NCI-H524 treated with DMSO at 0.1 percent for 48 hours (cell line): ENCODE data around the gene RAPGEF2.
A peak's percentile ranks its signal among the peaks of the same experiment; 100 is the strongest.
"Not testable (repeated sequence)": the region's sequence is repeated elsewhere in the genome, so short reads cannot be mapped to it uniquely, and the experiment has no call there.

Experiments used
- DNase-seq: peaks from one replicate; lab custom pipeline; 2025; lab: John Stamatoyannopoulos, UW

The RAPGEF2 gene

DNA sequence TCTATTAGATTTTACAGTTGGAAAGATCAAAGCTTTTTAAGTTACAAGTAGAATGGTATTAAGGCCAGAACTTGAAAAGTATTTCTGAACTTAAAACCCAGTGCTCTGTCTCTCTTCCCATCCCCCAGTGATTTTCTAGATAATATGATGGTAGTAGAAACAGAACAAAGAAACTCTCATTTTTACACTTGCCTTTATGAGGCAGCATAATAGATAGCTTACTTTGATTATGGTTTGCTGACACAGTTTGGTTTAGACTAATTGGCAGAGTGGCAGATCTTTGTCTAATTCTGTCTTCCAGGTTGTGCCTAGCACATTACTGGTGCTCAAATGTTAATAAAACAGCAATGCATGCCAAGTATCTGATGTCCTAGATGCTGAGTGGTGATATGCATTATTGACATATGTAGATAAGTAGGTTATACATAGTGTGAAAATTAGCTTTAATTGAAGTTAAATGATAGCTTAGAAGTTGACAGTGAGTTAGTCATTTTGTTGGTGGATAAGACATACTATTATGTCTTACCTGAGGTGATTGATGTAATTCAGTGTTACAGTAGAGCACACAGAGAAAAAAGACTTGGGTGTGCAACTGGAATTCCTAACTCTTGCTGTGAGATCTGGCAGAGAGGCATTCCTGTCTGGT lies 4.3 kb upstream of the RAPGEF2 start:
- no peak for DNase-seq

DNA sequence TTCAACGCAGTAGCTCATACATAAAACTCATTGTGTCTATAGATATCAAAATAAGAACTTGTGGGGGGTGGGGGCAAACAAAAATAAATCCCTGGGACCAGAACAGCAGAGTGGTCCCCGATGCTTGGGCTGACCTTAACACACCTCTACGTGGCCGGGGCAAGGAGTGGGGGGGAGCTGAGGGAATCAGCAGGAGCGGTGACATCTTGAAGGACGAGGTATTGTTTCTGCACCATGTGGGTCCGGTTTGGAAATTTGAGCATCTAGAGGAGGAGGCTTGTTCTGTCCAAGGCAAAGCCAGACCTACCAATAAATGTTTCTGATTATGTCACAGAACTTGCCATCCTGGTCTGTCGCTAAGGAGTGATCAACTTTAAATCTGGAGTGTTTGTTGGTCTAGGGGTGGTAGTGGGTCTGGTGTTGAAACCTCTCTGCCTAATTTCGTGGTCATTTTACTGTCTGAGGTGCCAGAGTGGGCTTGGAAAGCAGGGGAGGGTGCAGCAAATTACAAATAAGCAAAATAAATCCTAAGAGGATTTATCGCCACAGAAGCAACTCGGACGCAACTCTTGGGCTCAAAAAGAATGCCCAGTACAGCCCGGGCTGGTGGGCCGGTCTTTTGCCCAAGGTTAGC lies 774 bp upstream of the RAPGEF2 start:
- no peak for DNase-seq

DNA sequence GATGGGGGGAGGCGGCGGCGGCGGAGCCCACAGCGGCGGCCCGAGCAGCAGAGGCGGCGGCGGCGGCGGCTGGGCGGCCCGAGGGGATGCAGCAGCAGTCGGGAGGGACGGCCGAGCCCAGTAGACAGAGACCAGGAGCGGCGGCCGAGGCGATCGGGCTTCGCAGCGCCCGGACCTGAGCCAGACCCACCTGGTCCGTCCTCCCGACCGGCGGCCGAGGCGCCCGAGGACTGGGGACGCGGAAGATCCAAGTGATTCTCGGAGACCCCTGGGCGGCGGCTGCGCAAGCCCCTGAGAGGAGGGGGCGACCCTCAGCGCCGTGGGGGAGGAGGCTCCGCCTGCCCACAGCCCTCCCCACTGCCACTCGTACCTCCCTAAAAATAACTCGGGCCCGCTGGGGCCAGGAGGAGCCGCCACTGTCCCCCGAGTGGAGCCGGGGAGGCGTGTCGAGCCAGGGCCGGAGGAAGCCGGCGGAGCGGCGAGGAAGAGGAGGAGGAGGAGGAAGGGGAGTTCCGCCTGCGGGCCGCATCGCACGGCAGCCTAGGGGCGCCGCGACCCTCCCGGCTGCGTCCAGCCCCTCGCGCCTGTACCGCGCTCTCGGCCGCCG lies 608 bp downstream of the RAPGEF2 start:
- DNase-seq = no peak

DNA sequence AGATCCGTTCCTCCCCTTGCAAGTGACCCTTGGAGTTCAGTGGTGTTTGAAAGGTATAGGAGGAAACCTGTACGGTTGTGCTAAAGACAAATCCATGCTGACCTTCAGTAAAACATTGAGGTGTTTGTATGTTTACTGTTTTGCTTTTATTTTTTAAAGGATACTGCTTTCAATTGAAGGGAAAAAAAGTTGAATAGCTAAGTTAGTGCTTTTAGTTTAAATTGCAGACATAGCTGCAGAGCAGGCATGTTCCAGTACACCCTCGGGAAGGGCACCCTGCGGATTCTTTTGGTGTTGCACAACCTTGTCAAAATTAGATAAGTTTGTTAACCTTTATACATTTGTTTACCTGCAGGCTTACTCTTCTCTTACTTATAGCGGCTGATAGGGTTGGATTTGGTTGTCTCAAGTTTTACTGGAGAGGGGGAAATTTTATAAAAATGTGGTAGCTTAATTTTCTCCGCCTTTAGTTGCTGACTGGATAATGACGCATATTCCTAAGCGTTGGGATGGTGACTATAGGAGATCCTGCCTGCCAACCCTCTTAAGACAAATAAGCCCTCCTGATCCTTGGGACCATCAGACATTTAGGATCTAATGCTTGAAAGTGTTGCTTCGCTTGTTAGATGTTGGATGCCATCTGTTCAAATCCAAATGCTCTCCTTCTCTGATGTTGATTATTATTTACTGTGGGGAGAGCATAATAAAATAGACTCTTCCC lies 2.0 kb downstream of the RAPGEF2 start:
- DNase-seq = peak; percentile 5

DNA sequence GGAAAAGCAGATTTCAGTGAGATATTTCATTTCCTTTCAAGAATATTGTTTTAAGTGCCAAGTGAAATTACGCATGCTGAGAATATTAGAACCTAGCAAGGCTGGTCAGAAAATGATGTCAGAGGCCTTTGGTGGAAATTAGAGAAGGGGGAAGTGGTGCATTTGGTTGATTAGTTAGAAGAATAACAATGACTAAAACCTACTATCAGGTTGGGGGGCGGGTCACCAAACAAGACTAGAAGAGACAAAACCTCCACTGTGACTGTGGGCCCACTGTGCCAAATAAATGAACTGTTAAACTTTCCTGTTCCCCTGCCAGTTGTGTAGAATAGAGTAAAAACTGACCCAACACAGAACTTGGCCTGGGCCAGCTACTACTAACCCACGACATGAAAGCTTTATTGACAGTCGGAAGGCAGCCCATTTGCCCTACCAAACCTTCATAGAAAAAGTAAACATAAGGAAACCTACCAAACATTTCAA lies 2.9 kb downstream of the RAPGEF2 start:
- no peak for DNase-seq

DNA sequence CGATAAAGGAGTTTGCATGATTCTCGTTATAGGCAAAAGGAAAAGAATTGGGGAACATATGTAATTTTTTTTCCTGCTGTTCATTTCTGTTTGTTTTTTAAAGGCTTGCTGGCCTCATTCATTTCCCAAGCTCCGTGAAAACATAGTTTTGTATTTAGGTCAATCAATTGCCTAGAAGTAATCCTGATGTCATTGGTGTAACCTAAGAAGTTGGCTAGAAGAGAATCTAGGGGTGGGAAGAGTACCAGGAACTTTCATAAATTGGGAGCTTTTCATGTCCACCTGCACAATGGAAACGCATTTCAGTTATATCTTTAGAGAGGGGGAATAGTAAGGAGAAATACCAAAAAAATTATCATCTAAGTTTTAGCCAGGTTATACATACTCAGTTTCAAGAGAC lies 3.8 kb downstream of the RAPGEF2 start:
- no peak for DNase-seq

DNA sequence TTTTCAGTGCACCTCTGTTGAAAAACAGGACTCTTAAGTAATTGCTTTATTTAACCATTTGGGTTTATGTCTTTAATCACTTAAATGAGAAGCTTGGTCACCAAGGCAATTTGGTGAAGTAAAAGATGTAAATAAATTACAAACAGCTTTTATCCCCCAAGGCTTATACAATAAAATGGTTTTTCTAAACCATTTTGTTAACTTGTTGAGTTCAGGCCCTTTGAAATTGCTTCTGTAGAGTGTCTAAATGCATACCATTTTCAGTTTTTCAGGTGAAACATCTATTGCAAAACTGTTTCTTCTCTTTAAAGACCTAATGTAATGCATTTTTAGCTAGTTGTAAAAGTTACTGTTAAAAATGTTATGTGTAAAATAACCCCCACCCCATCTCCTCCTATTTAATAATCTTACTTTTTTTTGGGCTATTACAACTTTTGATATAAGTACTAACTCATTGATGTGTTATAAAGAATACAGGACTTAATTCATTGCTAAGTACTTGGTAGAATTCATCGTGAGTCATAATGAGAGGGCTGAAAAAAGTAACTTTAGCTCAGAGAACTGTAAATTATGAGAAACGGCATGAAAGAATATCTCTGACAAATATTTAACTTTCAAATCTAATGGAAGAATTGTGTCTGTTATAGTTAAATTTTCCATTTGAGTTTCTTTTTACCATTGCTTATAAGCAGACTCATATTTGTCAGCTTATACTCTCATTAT lies 4.5 kb downstream of the RAPGEF2 start:
- DNase-seq = no peak

DNA sequence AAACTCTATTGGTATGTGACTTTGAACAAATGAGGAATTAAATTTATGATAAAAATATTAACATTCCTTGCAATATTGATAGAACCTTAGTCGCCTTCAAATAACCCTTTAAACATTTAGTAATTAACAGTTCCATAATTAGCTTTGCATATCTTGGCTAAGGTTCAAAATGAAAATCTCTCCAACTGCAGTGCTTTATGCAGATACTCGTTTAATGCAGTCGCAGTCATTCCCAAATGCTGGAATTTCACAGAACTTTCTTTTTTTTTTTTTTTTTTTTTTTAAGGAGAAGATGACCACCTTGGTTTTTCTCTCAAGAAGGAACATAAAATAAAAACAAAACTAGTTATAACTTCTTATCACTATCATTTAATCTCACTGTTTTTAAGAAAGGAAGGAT lies 5.2 kb downstream of the RAPGEF2 start:
- no peak for DNase-seq

DNA sequence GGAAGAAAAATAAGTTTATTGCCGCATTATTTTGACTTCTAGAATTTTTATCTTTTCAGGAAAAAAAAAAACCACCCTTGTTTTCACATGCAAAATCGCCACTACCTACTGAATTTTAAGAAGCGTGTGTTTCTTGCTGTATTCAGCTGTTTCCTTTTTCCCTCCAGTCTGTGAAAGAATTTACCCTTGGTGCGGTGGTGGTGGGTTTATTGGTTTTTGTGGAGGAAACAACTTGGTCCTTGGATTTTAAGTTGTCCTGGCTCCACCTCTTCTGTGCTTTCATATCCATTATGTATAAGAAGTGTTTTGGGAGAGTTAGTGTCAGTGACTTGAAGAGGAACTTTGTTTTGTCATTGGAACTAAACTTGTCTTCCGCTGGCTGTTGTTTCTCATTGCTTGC lies 8.1 kb downstream of the RAPGEF2 start:
- no peak for DNase-seq

DNA sequence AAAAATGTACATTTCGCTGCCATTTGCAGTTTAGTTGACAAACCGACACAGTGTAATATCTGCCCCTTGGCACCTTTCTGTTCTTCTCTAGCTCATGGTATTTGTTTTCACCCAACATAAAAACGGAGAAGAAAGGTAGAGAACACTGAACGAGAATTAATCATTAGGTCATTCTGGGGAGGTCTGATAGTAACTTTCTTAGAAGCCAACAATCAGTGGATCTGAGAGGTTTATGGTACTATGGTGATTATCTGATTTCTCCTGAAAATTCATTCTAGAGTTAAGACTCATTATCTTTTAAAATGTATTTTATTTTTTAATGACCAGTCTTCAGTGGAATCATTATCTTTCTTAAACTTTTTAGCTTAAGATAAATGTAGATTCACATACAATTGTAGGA lies 8.5 kb downstream of the RAPGEF2 start:
- no peak for DNase-seq

DNA sequence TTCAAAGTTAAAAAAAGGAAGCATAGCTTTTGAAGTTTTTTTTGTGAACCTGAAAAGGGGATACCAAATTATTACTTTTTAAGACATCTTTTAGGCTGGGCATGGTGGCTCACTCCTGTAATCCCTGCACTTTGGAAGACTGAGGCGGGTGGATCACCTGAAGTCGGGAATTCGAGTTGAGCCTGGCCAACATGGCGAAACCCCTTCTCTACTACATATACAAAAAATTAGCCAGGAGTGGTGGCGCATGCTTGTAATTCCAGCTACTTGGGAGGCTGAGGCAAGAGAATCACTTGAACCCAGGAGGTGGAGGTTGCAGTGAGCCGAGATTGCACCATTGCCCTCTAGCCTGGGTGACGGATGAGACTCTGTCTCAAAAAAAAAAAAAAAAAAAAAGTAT lies 10.5 kb downstream of the RAPGEF2 start:
- not testable (repeated sequence) for DNase-seq

DNA sequence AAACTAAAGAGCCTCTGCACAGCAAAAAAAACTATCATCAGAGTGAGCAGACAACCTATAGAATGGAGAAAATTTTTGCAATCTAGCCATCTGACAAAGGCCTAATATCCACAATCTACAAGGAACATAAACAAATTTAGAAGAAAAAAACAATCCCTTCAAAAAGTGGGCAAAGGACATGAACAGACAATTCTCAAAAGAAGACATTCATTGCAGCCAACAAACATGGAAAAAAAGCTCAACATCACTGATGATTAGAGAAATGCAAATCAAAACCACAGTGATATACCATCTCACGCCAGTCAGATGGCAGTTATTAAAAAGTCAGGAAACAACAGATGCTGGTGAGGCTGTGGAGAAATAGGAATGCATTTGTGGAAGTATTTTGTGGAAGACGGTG lies 13.2 kb downstream of the RAPGEF2 start:
- not testable (repeated sequence) for DNase-seq

DNA sequence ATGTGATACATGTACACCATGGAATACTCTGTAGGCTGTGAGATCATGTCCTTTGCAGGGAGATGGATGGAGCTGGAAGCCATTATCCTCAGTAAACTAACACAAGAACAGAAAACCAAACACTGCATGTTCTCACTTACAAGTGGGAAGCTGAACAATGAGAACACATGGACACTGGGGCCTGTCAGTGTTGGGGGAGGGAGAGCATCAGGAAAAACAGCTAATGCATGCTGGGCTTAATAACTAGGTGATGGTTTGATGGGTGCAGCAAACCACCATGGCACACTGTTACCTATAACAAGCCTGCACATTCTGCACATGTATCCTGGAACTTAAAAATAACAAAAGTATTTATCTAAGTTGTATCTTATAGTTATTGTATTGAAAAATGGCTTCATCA lies 13.8 kb downstream of the RAPGEF2 start:
- not testable (repeated sequence) for DNase-seq

DNA sequence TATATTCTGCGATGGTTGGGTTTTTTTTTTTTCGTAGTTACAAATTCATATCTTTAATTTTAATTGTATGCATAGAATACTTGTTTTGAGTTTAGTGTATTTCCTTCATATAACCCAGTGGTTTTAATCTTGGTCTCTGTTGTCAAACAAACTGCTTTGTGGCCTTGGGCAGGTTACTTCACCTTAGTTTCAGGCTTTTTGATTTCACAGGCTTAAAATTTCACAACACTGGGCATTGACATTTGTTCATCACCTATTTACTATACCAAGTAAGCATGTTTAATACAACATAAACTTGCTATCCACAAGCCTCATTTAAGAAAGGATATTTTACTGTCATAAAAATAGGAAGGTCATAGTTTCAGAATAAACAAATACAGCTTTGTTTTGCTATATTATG lies 14.7 kb downstream of the RAPGEF2 start:
- DNase-seq = no peak

DNA sequence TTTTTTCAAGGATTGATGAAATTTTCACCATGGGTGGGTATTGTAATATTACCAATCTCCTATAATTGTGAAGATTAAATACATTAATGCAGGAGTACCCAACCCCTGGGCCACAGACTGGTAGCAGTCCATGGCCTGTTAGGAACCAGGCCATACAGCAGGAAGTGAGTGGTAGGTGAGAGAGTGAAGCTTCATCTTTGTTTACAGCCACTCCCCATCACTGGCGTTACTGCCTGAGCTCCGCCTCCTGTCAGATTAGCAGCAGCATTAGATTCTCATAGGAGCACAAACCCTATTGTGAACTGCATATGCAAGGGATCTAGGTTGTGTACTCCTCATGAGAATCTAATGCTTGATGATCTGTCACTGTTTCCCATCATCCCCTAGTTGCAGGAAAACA lies 15.1 kb downstream of the RAPGEF2 start:
- no peak for DNase-seq

DNA sequence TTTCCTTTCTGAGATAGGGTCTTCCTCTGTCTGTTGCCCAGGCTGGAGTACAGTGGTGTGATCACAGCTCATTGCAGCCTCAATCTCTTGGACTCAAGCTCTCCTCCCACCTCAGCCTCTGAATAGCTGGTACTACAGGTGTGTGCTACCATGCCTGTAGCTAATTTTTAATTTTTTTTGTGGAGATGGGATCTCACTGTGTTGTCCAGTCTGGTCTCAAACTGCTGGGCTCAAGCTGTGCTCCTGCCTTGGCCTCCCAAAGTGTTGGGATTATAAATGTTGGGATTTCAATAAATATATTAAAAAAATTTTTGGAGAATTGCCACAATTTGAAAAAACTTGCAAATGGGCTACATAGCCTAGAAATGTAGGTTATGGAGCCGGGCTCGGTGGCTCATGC lies 18.5 kb downstream of the RAPGEF2 start:
- DNase-seq = no peak

DNA sequence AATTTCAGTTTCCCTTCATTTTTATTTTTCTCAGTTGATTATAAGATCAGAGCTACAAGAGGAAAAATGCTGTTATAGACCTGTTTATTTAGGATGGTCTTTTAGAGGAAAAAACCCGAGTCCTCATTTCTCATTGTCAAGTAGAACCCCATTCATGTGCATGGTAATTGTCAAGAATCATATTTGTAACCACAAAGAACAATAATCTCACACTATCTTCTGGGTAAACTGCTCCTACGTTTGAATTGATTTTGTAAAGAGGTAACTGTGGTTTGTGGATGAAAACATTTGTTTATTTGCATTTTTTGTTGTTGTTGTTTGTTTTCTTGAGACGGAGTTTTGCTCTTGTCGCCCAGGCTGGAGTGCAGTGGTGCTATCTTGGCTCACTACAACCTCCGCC lies 23.8 kb downstream of the RAPGEF2 start:
- no peak for DNase-seq

DNA sequence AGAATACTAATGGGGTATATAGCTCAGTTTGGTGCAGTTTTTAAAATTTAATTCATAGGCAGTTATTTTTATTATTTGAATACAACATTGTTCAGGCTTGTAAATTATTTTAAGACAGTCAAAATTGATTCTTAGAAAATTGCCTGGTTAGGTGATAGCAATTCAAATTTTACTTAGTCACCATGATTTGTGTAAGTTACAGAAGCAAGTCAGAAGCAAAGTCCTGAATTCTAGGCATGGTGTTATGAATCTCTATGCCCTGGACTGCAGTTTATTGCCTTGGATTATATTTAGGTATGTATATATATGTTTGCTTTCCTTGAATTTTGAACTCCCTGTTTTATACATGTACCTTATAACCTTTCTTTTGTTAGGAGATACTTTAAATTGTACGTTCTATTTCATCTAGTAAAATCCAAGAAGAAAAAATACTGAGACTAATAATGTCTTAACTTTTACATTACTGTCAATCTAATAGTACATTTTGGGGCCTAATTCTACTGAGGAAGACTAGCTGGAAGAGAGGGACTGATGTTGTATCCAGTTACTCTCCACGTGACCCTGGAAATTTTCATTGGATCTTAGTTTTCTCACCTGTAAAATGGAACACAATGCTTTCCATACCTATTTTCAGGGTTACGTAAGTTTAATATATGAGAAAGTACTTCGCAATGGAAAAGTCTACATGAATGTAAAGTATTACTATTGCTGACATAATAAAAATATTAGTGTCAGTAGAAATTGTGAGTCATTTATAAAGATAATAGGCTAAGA lies 25.1 kb downstream of the RAPGEF2 start:
- no peak for DNase-seq

DNA sequence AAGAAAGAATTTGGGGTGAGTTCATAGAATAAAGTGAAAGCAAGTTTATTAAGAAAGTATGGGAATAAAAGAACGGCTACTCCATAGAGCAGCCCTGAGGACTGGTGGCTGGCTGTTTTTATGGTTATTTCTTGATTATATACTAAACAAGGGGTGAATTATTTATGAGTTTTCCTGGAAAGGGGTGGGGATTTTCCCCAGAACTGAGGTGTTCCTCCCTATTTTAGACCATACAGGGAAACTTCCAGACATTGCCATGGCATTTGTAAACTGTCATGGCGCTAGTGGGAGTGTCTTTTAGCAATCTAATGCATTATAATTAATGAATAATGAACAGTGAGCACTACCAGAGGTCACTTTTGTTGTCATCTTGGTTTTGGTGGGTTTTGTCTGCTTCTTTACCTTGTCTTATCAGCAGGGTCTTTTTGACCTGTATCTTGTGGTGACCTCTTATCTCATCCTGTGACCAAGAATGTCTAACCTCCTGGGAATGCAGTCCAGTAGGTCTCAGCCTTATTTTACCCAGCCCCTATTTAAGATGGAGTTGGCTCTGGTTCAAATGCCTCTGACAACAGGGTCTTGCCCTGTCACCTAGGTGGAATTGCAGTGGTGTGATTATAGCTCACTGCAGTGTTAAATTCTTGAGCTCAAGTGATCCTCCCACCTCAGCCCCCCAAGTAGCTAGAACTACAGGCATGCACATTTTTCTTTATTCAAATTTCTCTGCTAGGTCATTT lies 27.1 kb downstream of the RAPGEF2 start:
- DNase-seq = no peak

DNA sequence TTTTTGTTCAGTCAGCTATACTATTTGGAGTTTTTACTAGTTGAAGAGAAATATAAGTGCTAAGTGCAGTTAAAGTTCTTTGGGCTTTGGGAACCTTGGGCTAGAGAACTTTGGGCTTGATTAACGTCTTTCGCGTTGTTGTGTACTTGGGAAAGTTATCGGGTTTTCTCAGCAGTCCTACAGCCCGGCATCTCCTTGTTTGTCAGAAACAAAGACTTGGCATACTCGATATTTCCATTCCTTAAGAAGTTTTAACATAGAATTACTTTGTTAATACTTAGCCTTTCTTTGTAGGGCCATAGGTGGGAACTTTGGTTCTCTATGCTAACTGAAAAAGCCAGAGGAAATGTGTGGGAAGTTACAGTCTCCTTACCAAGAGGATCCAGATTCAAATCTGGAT lies 28.7 kb downstream of the RAPGEF2 start:
- DNase-seq = no peak

DNA sequence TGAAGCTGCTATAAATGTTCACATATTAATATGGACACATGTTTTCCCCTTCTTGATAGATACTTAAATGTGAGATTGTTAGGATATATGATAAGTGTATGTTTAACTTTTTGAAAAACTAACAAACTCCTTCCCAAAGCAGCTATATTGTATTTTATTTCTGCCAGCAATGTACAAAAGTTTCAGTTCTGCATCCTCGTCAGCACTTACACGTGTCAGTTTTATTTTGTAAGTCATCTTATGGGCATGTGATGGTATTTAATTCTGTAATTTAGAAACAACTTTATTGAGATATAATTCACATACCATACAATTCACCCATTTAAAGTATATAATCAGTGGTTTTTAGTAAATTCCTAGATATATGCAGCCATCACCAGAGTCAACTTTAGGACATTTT lies 31.6 kb downstream of the RAPGEF2 start:
- no peak for DNase-seq
